ENCODE data around the gene EMC9. TPM values are rescaled to one million over a fixed set of nuclear protein-coding genes. Genes with fewer than 3 reads are reported as not detected.
A peak's percentile ranks its signal among the peaks of the same experiment; 100 is the strongest.

EMC9 gene
- total RNA-seq, 4 donors from 2014 or later, result 8.3 to 25.5 (median 16.9) TPM

GRCh38 chr14:24130380-24130716 is 11.0 kb downstream of the EMC9 start, which contains the start of gene FITM1:
Gene FITM1 (plus strand): TSS chr14:24130659. CDS start chr14:24131564, 905 bp downstream.
- no peaks in the 10 kb centered on the region for H3K27me3 ChIP-seq
- peaks cover 1 to 4% of the 10 kb centered on the region in 2 donors for H3K4me1 ChIP-seq
- H3K4me3 ChIP-seq (replicated peaks in 1 of 3), result no peak within 1 kb of the TSS
- DNase-seq, result no peak
- no peaks in the 10 kb centered on the region for H3K36me3 ChIP-seq
- TF ChIP-seq POLR2A (IDR thresholded peaks at IDR 0.05), result no peak
- no peak for TF ChIP-seq CTCF (IDR thresholded peaks at IDR 0.05)
- no peaks in the 10 kb centered on the region for H3K9me3 ChIP-seq
- intact Hi-C loops (cut with DNase I), result no loop called here
- WGBS, 2 donors, result 96% methylated on average over 5 of the region's 5 CpGs
- H3K27ac ChIP-seq, result peak within 1 kb of the TSS in 2 of 3 donors; percentile 16 to 56

- TF ChIP-seq POLR2A (IDR thresholded peaks at IDR 0.05) (no peak), CTCF (IDR thresholded peaks at IDR 0.05) (no peak)
- Histone ChIP-seq H3K9me3 (no peaks in the 10 kb centered on the region), H3K27me3 (no peaks in the 10 kb centered on the region), H3K27ac (no peak overlapping the region), H3K4me3 (replicated peaks in 1 of 3) (no peak overlapping the region), H3K4me1 (peaks cover 0 to 3% of the 10 kb centered on the region in 2 donors), H3K36me3 (no peaks in the 10 kb centered on the region)
- intact Hi-C loops (cut with DNase I), result no loop called here
- no peak for DNase-seq
- 88 to 91% methylated on average over 8 of the region's 8 CpGs for WGBS, 2 donors
Observed at GRCh38 chr14:24129410-24129998, 11.9 kb downstream of the EMC9 start.

- Histone ChIP-seq H3K4me3 (replicated peaks in 1 of 3) (no peak overlapping the region), H3K36me3 (peaks cover 12 to 17% of the 10 kb centered on the region in 2 donors), H3K27ac (no peak overlapping the region), H3K9me3 (no peaks in the 10 kb centered on the region), H3K4me1 (peaks cover 0 to 3% of the 10 kb centered on the region in 2 donors), H3K27me3 (no peaks in the 10 kb centered on the region)
- 91 to 98% methylated on average over 2 of the region's 2 CpGs for WGBS, 2 donors
- no peak for DNase-seq
- TF ChIP-seq POLR2A (IDR thresholded peaks at IDR 0.05) (no peak), CTCF (IDR thresholded peaks at IDR 0.05) (no peak)
- intact Hi-C loops (cut with DNase I), result no loop called here
Observed at GRCh38 chr14:24127673-24128072, 13.7 kb downstream of the EMC9 start.

GRCh38 chr14:24126939-24127338 is 14.5 kb downstream of the EMC9 start:
- intact Hi-C loops (cut with DNase I), result no loop called here
- Histone ChIP-seq H3K4me1 (peaks cover 0 to 3% of the 10 kb centered on the region in 2 donors), H3K9me3 (no peaks in the 10 kb centered on the region), H3K4me3 (replicated peaks in 1 of 3) (no peak overlapping the region), H3K27ac (no peak overlapping the region), H3K27me3 (no peaks in the 10 kb centered on the region), H3K36me3 (peaks cover 18 to 24% of the 10 kb centered on the region in 2 donors)
- no peak for TF ChIP-seq POLR2A (IDR thresholded peaks at IDR 0.05)
- TF ChIP-seq CTCF (IDR thresholded peaks at IDR 0.05), result no peak
- no peak for DNase-seq

- DNase-seq, result no peak
- 85 to 87% methylated on average over 9 of the region's 9 CpGs for WGBS, 2 donors
- no peak overlapping the region for H3K4me3 ChIP-seq (replicated peaks in 1 of 3)
- peaks cover 47 to 55% of the 10 kb centered on the region in 2 donors for H3K36me3 ChIP-seq
- H3K27me3 ChIP-seq, result no peaks in the 10 kb centered on the region
- intact Hi-C loops (cut with DNase I), result no loop called here
- H3K4me1 ChIP-seq, result no peaks in the 10 kb centered on the region
- H3K27ac ChIP-seq, result no peak overlapping the region
- TF ChIP-seq POLR2A (IDR thresholded peaks at IDR 0.05), result no peak
- TF ChIP-seq CTCF (IDR thresholded peaks at IDR 0.05), result no peak
- H3K9me3 ChIP-seq, result no peaks in the 10 kb centered on the region
Observed at GRCh38 chr14:24123424-24124417, 17.7 kb downstream of the EMC9 start.

Data from thyroid gland (tissue), 4 donors.